ENCODE results near the gene LPIN2.

DNA sequence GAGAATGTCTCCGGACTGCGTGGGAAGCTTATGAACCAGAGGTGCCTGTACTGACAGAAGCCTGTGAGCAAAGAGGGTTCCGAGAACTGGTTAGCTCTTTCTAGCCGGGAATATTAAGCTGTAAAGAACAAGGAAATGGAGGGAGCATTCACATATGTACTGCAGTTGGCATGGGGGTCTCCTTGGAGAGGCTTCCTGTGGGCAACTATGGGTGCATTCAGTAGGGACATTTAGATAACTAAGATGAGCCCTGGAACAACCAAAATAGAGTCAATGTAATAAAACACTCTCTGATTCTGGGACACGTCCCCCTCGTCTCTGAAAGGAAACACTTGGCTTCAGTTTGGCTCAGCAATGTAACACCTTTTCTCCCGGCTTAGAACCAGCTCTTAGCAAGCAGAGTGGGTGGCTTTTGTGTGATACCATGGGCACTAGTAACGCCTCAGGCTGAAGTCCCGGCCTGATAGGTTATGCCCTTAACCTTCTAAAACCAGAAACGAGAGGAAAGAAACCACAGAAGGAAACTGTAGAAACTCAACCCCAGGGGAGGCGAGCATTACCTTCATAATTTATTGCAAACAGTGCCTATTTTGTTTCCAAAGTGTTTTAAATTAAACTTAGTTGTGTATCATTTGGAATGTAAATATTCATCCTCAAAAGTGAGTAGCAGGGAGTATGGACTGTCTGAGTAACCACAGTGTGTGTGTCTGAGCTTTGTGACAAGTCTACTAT, 48.8 kb upstream of the LPIN2 start:
- TF ChIP-seq CTCF (IDR thresholded peaks at IDR 0.05; ENCODE audit: low read depth, low read length, poor library complexity, severe bottlenecking) (no peak), EZH2phosphoT487 (IDR thresholded peaks at IDR 0.05; ENCODE audit: borderline replicate concordance, low read length) (no peak)

Measured in DOHH2 (cell line).